Measurements from ENCODE around the gene IL1RAPL2. TPM values are rescaled to one million over a fixed set of nuclear protein-coding genes. Genes with fewer than 3 reads are reported as not detected.

IL1RAPL2 gene
- total RNA-seq, 1 experiment from 2014 or later = not detected

GRCh38 chrX:105220636-105221035 lies 654.6 kb downstream of the IL1RAPL2 start, which contains the start of gene TEX13A:
TEX13A (minus strand) TSS chrX:105220694; CDS start chrX:105220397, 297 bp downstream.
- intact Hi-C loops (cut with micrococcal nuclease; ENCODE audit: unreplicated experiment) (no loop called here), in situ Hi-C loops (cut with HindIII; ENCODE audit: low pct_unique_long_range_greater_than_20kb, low sequenced_read_pairs) (no loop called here)

GRCh38 chrX:105221374-105221773 lies 655.4 kb downstream of the IL1RAPL2 start:
- TF ChIP-seq TCF7L2 (IDR thresholded peaks at IDR 0.05; ENCODE audit: low read depth, low read length) = no peak
- TF ChIP-seq POLR2AphosphoS5 (IDR thresholded peaks at IDR 0.05; ENCODE audit: low read depth, low read length) = no peak
- no peak for TF ChIP-seq SIN3A (IDR thresholded peaks at IDR 0.05; ENCODE audit: borderline replicate concordance, insufficient read depth, low read depth, low read length)
- TF ChIP-seq REST (IDR thresholded peaks at IDR 0.05; ENCODE audit: insufficient read depth in 1 of 2, low read depth in 2 of 2, low read length in 1 of 2) = no peak
- TF ChIP-seq CTCF (IDR thresholded peaks at IDR 0.05) = no peak
- ATAC-seq (no peak), DNase-seq (ENCODE audit: low read depth, low spot score) (no peak)
- in situ Hi-C loops (cut with HindIII; ENCODE audit: low pct_unique_long_range_greater_than_20kb, low sequenced_read_pairs) (no loop called here), intact Hi-C loops (cut with micrococcal nuclease; ENCODE audit: unreplicated experiment) (no loop called here)
- no peak overlapping the region for H3K27ac ChIP-seq (ENCODE audit: low read length)
- ChIA-PET CTCF (no interaction called here), POLR2A (no interaction called here)
- no peaks in the 10 kb centered on the region for H3K9me3 ChIP-seq (ENCODE audit: control insufficient read depth, insufficient read depth, low read depth, low read length)
- H3K36me3 ChIP-seq (ENCODE audit: control insufficient read depth, insufficient read depth, low read length) = no peaks in the 10 kb centered on the region
- H3K4me3 ChIP-seq (ENCODE audit: low read depth in 2 of 2, low read length in 2 of 2) = no peak overlapping the region
- H3K4me1 ChIP-seq (ENCODE audit: control insufficient read depth, insufficient read depth, low read length) = no peaks in the 10 kb centered on the region
- H3K27me3 ChIP-seq (ENCODE audit: control insufficient read depth, insufficient read depth, low read length) = no peaks in the 10 kb centered on the region
- no TSS peak for BruUV-seq (replicated peaks)

More at GRCh38 chrX:105220636-105221035, 654.6 kb downstream of the IL1RAPL2 start, which contains the start of gene TEX13A:
- H3K9me3 ChIP-seq (ENCODE audit: control insufficient read depth, insufficient read depth, low read depth, low read length) = no peaks in the 10 kb centered on the region
- H3K36me3 ChIP-seq (ENCODE audit: control insufficient read depth, insufficient read depth, low read length) = no peaks in the 10 kb centered on the region
- no peaks in the 10 kb centered on the region for H3K4me1 ChIP-seq (ENCODE audit: control insufficient read depth, insufficient read depth, low read length)
- no peak within 1 kb of the TSS for H3K4me3 ChIP-seq (ENCODE audit: low read depth in 2 of 2, low read length in 2 of 2)
- no peaks in the 10 kb centered on the region for H3K27me3 ChIP-seq (ENCODE audit: control insufficient read depth, insufficient read depth, low read length)
- no TSS peak for BruUV-seq (replicated peaks)
- DNase-seq (ENCODE audit: low read depth, low spot score) (no peak), ATAC-seq (no peak)
- ChIA-PET POLR2A (no interaction called here), CTCF (no interaction called here)
- H3K27ac ChIP-seq (ENCODE audit: low read length) = no peak within 1 kb of the TSS
- TF ChIP-seq POLR2AphosphoS5 (IDR thresholded peaks at IDR 0.05; ENCODE audit: low read depth, low read length) (no peak), CTCF (IDR thresholded peaks at IDR 0.05) (no peak)
